T-helper 2 cell treated with Interferon-gamma antibody and Interleukin-4, amounts not matched to agents 5 μg/mL and 100 μg/mL, for 36 hours (primary cell): ENCODE data around the gene B4GALNT3.
"Not testable (repeated sequence)": the region's sequence is repeated elsewhere in the genome, so short reads cannot be mapped to it uniquely, and the experiment has no call there.

Experiments used
- DNase-seq: peaks from one replicate; pipeline ENCODE4 v3.0.0; 2021; ENCODE audit warnings: low spot score
- H3K27ac Mint-ChIP-seq: one replicate; pipeline ENCODE4 v1.8.0; 2021; ENCODE audit warnings: mild to moderate bottlenecking, mixed read lengths
- H3K27me3 Mint-ChIP-seq: one replicate; pipeline ENCODE4 v1.8.0; 2021; ENCODE audit warnings: low read depth, mixed read lengths
- H3K36me3 Mint-ChIP-seq: one replicate; pipeline ENCODE4 v1.8.0; 2021; ENCODE audit warnings: low read depth, mixed read lengths
- H3K4me1 Mint-ChIP-seq: one replicate; pipeline ENCODE4 v1.8.0; 2021; ENCODE audit warnings: low read depth, mixed read lengths
- H3K4me3 Mint-ChIP-seq: one replicate; pipeline ENCODE4 v1.8.0; 2022; ENCODE audit warnings: mild to moderate bottlenecking, moderate library complexity, mixed read lengths
- H3K9me3 Mint-ChIP-seq: one replicate; pipeline ENCODE4 v1.8.0; 2021; ENCODE audit warnings: mixed read lengths

The B4GALNT3 gene

GRCh38 chr12:570435-570920 lies 110.7 kb downstream of the B4GALNT3 start:
- H3K4me3 Mint-ChIP-seq, result peak overlapping the region; percentile 18
- no peak for DNase-seq
- no peaks in the 10 kb centered on the region for H3K27me3 Mint-ChIP-seq
- no peak overlapping the region for H3K27ac Mint-ChIP-seq
- no peaks in the 10 kb centered on the region for H3K9me3 Mint-ChIP-seq
- peaks cover 7% of the 10 kb centered on the region for H3K36me3 Mint-ChIP-seq
- H3K4me1 Mint-ChIP-seq, result peaks cover 38% of the 10 kb centered on the region

DNA sequence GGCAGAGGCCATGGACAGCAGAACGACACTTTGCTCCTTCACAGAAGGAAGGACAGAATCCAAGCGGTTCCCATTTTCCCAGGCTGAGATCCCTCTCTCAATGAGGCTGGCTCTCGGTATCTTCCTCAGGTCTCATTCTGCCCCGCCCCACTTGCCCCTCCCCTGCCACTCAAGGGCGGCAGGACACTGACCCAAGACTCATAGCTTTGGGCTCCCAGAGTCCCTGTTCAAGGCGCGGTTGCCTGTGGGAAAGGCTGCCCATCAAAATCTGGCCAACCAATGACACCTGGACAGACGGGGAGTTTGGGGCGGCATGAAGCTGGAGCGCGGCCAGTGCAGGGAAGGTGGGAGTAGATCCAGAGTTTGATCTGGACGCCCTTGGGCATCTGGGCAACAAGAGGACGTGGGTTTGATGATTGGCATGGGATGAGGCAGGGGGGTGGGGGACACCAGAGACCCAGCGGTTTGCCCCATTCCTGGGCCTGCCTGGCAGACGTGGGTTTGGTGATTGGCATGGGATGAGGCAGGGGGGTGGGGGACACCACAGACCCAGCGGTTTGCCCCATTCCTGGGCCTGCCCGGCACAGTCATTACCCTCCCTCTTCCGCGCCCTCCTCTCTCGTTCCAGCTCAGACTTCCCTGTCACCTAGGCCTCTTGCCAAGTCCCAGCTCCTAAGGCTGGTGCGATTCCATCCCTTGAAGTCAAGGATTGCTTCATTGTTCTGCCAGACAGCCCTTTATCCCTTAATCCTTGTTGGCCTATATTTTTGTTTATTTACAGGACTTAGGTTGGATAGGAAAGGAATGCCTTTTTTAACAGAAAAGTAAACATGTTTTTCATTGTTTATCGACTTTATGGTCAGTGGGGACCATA lies 111.4 kb downstream of the B4GALNT3 start:
- Mint-ChIP-seq H3K4me1 (peaks cover 36% of the 10 kb centered on the region), H3K27ac (no peak overlapping the region), H3K27me3 (no peaks in the 10 kb centered on the region), H3K9me3 (no peaks in the 10 kb centered on the region), H3K4me3 (peak overlapping the region; percentile 35), H3K36me3 (peaks cover 4% of the 10 kb centered on the region)
- no peak for DNase-seq

DNA sequence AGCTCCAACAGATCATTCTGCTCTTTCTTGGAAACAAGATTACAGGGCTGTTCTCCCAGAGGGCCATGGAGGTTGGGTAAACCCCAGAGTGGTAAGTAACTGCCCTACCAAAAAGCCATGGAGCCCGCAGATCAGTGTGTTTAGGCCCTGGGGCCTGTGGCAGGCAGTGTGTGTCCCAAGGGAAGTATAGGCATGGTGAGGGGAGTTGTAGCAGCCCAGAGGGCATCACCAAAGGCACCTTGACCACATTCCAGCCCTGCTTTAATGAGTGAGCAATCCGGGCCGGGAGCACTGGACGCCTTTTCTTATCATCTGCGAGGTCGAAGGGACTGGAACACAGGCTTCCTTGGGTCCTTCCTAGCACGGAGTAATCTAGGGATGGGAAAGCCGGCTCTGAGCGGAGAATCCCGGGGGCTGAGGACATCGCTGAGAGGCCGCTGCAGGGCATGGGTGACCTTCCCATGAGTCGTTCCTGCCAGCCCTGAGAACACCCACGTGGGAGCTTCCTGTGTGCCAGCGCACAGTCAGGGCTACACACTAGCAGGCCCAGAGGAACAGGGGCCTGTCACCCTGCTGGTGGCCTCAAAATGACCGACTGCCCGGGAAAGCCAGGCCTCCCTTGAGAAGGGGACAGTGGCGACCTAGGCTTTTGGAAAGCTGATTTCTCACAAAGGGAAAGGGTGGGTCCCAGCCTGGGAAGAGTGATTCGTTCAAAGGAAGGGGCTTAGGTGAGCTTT lies 112.2 kb downstream of the B4GALNT3 start:
- no peaks in the 10 kb centered on the region for H3K9me3 Mint-ChIP-seq
- peaks cover 34% of the 10 kb centered on the region for H3K4me1 Mint-ChIP-seq
- no peak overlapping the region for H3K4me3 Mint-ChIP-seq
- H3K27ac Mint-ChIP-seq, result no peak overlapping the region
- DNase-seq, result no peak
- no peaks in the 10 kb centered on the region for H3K27me3 Mint-ChIP-seq
- H3K36me3 Mint-ChIP-seq, result peaks cover 6% of the 10 kb centered on the region

DNA sequence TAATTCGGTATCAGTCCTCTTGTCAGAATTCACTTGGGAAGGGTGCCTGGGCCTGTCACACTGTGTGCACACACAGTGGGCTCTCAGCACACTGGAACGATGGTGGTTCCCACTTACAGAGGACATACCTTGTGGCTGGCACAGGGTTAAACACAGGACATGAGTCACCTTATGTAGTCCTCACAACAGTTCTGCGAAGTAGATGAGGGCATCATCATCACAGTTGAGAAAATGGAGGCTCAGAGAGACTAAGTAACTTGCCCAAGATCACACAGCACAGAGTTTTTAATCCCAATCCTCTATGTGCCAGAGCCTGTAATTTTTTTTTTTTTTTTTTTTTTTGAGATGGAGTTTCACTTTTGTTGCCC lies 112.8 kb downstream of the B4GALNT3 start:
- Mint-ChIP-seq H3K9me3 (no peaks in the 10 kb centered on the region), H3K4me3 (no peak overlapping the region), H3K36me3 (peaks cover 6% of the 10 kb centered on the region), H3K27me3 (no peaks in the 10 kb centered on the region), H3K4me1 (peaks cover 32% of the 10 kb centered on the region), H3K27ac (no peak overlapping the region)
- no peak for DNase-seq

DNA sequence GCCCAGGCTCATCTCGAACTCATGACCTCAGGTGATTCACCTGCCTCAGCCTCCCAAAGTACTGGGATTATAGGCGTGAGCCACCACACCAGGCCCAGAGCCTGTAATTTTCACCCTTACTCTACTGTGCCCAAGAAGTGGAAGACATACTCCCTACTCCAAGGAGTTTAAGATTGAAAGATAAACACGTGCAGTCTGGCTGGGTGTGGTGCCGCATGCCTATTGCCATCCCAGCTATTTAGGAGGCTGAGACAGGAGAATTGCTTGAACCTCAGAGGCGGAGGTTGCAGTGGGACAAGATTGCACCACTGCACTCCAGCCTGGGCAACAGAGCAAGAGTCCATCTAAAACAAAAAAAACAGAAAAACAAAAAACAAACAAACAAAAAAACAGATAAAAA lies 113.5 kb downstream of the B4GALNT3 start:
- peaks cover 30% of the 10 kb centered on the region for H3K4me1 Mint-ChIP-seq
- H3K27me3 Mint-ChIP-seq, result no peaks in the 10 kb centered on the region
- DNase-seq, result no peak
- H3K4me3 Mint-ChIP-seq, result no peak overlapping the region
- no peak overlapping the region for H3K27ac Mint-ChIP-seq
- no peaks in the 10 kb centered on the region for H3K9me3 Mint-ChIP-seq
- peaks cover 6% of the 10 kb centered on the region for H3K36me3 Mint-ChIP-seq

- Mint-ChIP-seq H3K27ac (no peak overlapping the region), H3K4me1 (peaks cover 22% of the 10 kb centered on the region), H3K4me3 (no peak overlapping the region), H3K9me3 (no peaks in the 10 kb centered on the region), H3K27me3 (no peaks in the 10 kb centered on the region), H3K36me3 (peaks cover 6% of the 10 kb centered on the region)
- DNase-seq, result no peak
These were observed 114.9 kb downstream of the B4GALNT3 start for GRCh38 chr12:574475-575128.

- H3K27me3 Mint-ChIP-seq, result no peaks in the 10 kb centered on the region
- H3K4me3 Mint-ChIP-seq, result no peak overlapping the region
- DNase-seq, result no peak
- no peak overlapping the region for H3K27ac Mint-ChIP-seq
- H3K9me3 Mint-ChIP-seq, result no peaks in the 10 kb centered on the region
- peaks cover 6% of the 10 kb centered on the region for H3K36me3 Mint-ChIP-seq
- H3K4me1 Mint-ChIP-seq, result peaks cover 19% of the 10 kb centered on the region
These were observed 115.4 kb downstream of the B4GALNT3 start for GRCh38 chr12:575129-575502.

GRCh38 chr12:575948-576614 lies 116.3 kb downstream of the B4GALNT3 start:
- Mint-ChIP-seq H3K27ac (peak overlapping the region; percentile 83), H3K27me3 (no peaks in the 10 kb centered on the region), H3K9me3 (no peaks in the 10 kb centered on the region), H3K36me3 (peaks cover 6% of the 10 kb centered on the region), H3K4me3 (no peak overlapping the region), H3K4me1 (peaks cover 19% of the 10 kb centered on the region)
- peak; percentile 82 for DNase-seq

DNA sequence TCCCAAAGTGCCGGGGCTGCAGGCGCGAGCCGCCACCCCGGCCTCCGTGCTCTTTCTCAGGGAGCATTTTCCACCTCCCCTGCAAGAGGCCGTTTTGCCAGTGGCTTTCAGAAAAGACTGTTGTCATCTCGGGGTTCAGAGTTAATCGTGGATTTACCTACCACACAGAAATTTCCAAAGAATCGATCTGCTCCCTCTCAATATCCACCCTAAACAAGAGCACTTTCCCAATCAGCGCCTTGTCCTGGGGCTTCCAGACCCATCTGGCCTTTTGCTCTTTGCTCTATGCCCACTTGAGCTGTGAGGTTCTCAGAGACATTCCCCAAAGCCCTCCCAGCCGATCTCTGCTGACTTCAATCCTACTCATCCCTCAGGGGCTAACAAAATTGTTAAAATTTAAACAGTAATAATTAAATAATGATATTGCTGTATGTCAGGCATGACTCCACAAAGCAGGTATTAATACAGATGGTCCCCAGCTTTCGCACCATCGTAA lies 116.9 kb downstream of the B4GALNT3 start:
- Mint-ChIP-seq H3K4me3 (peak overlapping the region; percentile 43), H3K27ac (peak overlapping the region; percentile 53), H3K9me3 (no peaks in the 10 kb centered on the region), H3K36me3 (peaks cover 6% of the 10 kb centered on the region), H3K4me1 (peaks cover 19% of the 10 kb centered on the region), H3K27me3 (no peaks in the 10 kb centered on the region)
- DNase-seq, result no peak

DNA sequence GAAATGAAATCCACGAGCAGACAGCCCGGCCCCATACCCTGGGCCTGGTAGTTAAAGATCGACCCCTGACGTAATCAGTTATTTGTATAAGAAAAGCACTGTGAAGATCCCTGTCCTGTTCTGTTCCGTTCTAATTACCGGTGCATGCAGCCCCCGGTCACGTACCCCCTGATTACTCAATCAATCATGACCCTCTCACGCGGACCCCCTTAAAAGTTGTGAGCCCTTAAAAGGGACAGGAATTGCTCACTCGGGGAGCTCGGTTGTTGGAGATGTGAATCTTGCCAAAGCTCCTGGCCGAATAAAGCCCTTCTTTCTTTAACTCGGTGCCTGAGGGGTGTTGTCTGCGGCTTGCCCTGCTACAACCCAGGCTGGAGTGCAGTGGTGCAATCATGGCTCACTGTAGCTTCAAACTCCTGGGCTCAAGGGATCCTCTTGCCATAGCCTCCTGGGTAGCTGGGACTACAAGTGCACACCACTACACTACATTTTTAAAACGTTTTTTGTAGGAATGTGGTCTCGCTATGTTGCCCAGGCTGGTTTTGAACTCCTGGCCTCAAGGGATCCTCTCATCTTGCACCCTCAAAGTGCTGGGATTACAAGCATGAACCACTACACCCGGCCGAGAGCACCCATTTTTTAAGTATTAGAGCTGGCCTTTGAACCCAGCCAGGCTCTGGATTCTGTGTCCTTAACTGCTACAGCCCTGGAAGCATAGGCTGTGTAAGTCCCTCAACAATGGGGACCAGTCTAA lies 118.4 kb downstream of the B4GALNT3 start:
- H3K27me3 Mint-ChIP-seq, H3K9me3 Mint-ChIP-seq, H3K27ac Mint-ChIP-seq, H3K36me3 Mint-ChIP-seq, H3K4me3 Mint-ChIP-seq, DNase-seq: not testable (repeated sequence)
- peaks cover 13% of the 10 kb centered on the region for H3K4me1 Mint-ChIP-seq

DNA sequence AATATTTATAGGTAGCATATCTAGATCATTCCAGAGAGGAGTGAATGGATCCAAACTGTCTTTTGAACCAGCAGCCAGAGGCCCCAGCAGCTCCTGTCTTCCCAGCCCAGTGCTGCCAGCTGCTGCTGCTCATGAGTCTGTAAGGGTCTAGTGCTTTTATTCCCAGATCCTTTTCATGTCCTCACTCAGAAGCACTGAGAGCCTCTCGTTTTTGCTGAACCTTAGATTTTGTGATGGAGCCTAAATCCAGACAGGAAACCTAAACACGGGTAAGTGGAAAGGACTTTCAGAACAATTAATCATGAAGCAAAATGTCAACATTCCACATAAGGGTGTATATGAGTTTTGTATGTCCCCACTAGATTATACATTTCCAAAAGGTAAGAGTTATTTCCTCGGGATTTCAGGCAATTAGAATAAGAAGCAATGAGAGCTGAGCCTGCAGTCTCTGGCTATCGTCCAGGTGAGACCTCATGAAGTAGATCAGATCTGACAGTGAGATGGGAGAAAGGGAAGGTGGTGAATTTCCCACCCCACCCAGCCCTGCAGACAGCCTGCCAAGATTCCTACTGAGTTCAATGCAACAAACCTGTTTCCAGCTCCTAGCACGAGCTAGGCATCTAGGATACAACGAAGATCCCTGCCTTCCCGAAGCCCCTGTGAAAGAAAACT lies 119.1 kb downstream of the B4GALNT3 start:
- Mint-ChIP-seq H3K9me3 (no peaks in the 10 kb centered on the region), H3K27me3 (no peaks in the 10 kb centered on the region), H3K36me3 (peaks cover 4% of the 10 kb centered on the region), H3K27ac (no peak overlapping the region), H3K4me3 (no peak overlapping the region), H3K4me1 (peaks cover 11% of the 10 kb centered on the region)
- no peak for DNase-seq

DNA sequence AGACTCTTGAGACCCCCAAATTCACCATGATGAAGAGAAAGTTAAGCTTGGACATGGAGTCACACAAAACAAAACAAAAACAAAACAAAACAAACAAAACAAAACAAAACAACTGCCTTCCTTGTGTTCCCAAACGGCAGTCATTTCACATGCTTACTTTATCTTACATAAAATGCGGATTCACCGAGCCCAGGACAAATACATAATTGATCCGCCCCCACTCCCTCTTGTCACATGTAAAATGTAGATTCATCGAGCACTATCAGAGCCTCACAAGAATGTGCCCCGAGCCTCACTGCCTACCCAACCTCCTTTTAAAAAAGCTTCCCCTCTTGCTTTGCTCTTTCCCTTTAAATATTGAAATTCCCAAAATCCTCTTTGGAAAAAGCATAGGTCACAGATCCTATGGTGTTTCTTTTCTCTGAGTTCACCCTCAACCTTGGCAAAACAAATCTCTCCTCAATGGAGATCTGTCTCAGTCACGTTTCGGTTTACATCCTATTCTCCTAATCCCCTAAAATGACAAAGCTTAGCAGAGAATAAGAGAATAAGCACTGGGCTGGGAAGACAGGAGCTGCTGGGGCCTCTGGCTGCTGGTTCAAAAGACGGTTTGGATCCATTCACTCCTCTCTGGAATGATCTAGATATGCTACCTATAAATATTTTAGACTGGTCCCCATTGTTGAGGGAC lies 119.8 kb downstream of the B4GALNT3 start:
- H3K27me3 Mint-ChIP-seq, result no peaks in the 10 kb centered on the region
- H3K4me1 Mint-ChIP-seq, result peaks cover 9% of the 10 kb centered on the region
- H3K27ac Mint-ChIP-seq, result no peak overlapping the region
- H3K36me3 Mint-ChIP-seq, result peaks cover 2% of the 10 kb centered on the region
- no peaks in the 10 kb centered on the region for H3K9me3 Mint-ChIP-seq
- no peak overlapping the region for H3K4me3 Mint-ChIP-seq
- DNase-seq, result no peak
